Measurements from ENCODE around the gene NAV3. TPM values are rescaled to one million over a fixed set of nuclear protein-coding genes. Genes with fewer than 3 reads are reported as not detected.
"Not testable (repeated sequence)": the region's sequence is repeated elsewhere in the genome, so short reads cannot be mapped to it uniquely, and the experiment has no call there.

Gene NAV3
- total RNA-seq, 2 donors from 2014 or later = 0.72 to 1.9 TPM

- H3K4me1 ChIP-seq = no peaks in the 10 kb centered on the region
- H3K27ac ChIP-seq = no peak overlapping the region
- TF ChIP-seq, protein P1, sequence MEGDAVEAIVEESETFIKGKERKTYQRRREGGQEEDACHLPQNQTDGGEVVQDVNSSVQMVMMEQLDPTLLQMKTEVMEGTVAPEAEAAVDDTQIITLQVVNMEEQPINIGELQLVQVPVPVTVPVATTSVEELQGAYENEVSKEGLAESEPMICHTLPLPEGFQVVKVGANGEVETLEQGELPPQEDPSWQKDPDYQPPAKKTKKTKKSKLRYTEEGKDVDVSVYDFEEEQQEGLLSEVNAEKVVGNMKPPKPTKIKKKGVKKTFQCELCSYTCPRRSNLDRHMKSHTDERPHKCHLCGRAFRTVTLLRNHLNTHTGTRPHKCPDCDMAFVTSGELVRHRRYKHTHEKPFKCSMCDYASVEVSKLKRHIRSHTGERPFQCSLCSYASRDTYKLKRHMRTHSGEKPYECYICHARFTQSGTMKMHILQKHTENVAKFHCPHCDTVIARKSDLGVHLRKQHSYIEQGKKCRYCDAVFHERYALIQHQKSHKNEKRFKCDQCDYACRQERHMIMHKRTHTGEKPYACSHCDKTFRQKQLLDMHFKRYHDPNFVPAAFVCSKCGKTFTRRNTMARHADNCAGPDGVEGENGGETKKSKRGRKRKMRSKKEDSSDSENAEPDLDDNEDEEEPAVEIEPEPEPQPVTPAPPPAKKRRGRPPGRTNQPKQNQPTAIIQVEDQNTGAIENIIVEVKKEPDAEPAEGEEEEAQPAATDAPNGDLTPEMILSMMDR (IDR thresholded peaks at IDR 0.05) = no peak
- intact Hi-C loops (cut with DNase I) = no loop called here
- no peak overlapping the region for H3K4me3 ChIP-seq
- no peaks in the 10 kb centered on the region for H3K9me3 ChIP-seq
- no peaks in the 10 kb centered on the region for H3K36me3 ChIP-seq
- H3K9ac ChIP-seq (ENCODE audit: low read depth in 2 of 2, low read length in 2 of 2) = no peak overlapping the region
- H3K27me3 ChIP-seq = no peaks in the 10 kb centered on the region
- no peak for DNase-seq
These were observed 410.1 kb downstream of the NAV3 start for GRCh38 chr12:78240827-78241226.

- H3K36me3 ChIP-seq = no peaks in the 10 kb centered on the region
- intact Hi-C loops (cut with DNase I) = no loop called here
- H3K9me3 ChIP-seq = no peaks in the 10 kb centered on the region
- H3K27me3 ChIP-seq = no peaks in the 10 kb centered on the region
- no peak overlapping the region for H3K4me3 ChIP-seq
- no peak for DNase-seq
- H3K4me1 ChIP-seq = no peaks in the 10 kb centered on the region
- no peak overlapping the region for H3K9ac ChIP-seq (ENCODE audit: low read depth in 2 of 2, low read length in 2 of 2)
- TF ChIP-seq, protein P1 (IDR thresholded peaks at IDR 0.05) = no peak
- H3K27ac ChIP-seq = no peak overlapping the region
These were observed 410.8 kb downstream of the NAV3 start for GRCh38 chr12:78241446-78241845.

- H3K4me3 ChIP-seq = no peak overlapping the region
- TF ChIP-seq, protein P1 (IDR thresholded peaks at IDR 0.05) = no peak
- H3K4me1 ChIP-seq = no peaks in the 10 kb centered on the region
- H3K9me3 ChIP-seq = no peaks in the 10 kb centered on the region
- DNase-seq = no peak
- H3K36me3 ChIP-seq = no peaks in the 10 kb centered on the region
- no peak overlapping the region for H3K27ac ChIP-seq
- intact Hi-C loops (cut with DNase I) = no loop called here
- no peak overlapping the region for H3K9ac ChIP-seq (ENCODE audit: low read depth in 2 of 2, low read length in 2 of 2)
- no peaks in the 10 kb centered on the region for H3K27me3 ChIP-seq
These were observed 414.3 kb downstream of the NAV3 start for GRCh38 chr12:78244916-78245507.

- TF ChIP-seq, protein P1 (IDR thresholded peaks at IDR 0.05) = no peak
- no peak overlapping the region for H3K27ac ChIP-seq
These were observed 417.6 kb downstream of the NAV3 start for GRCh38 chr12:78248321-78248720.

GRCh38 chr12:78249578-78249977, 418.9 kb downstream of the NAV3 start:
- H3K9me3 ChIP-seq = no peaks in the 10 kb centered on the region
- no peak overlapping the region for H3K4me3 ChIP-seq
- H3K36me3 ChIP-seq = no peaks in the 10 kb centered on the region
- no peak overlapping the region for H3K9ac ChIP-seq (ENCODE audit: low read depth in 2 of 2, low read length in 2 of 2)
- H3K27ac ChIP-seq = no peak overlapping the region
- no peak for DNase-seq
- H3K4me1 ChIP-seq = no peaks in the 10 kb centered on the region
- TF ChIP-seq, protein P1 (IDR thresholded peaks at IDR 0.05) = no peak
- no peaks in the 10 kb centered on the region for H3K27me3 ChIP-seq
- intact Hi-C loops (cut with DNase I) = no loop called here

More at GRCh38 chr12:78248321-78248720, 417.6 kb downstream of the NAV3 start:
- no peak for DNase-seq
- H3K4me1 ChIP-seq = no peaks in the 10 kb centered on the region
- no peaks in the 10 kb centered on the region for H3K36me3 ChIP-seq
- no peak overlapping the region for H3K4me3 ChIP-seq
- H3K9ac ChIP-seq (ENCODE audit: low read depth in 2 of 2, low read length in 2 of 2) = no peak overlapping the region
- no peaks in the 10 kb centered on the region for H3K27me3 ChIP-seq
- intact Hi-C loops (cut with DNase I) = no loop called here
- H3K9me3 ChIP-seq = no peaks in the 10 kb centered on the region

DNA sequence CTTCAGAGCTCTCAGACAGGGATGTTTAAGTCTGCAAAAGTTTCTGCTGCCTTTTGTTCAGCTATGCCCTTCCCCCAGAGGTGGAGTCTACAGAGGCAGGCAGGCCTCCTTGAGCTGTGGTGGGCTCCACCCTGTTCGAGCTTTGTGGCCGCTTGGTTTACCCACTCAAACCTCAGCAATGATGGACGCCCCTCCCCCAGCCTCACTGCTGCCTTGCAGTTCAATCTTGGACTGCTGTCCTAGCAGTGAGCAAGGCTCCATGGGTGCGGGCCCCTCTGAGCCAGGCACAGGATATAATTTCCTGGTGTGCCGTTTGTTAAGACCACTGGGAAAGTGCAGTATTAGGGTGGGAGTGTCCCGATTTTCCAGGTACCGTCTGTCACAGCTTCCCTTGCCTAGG, 427.0 kb downstream of the NAV3 start:
- H3K36me3 ChIP-seq; H3K4me3 ChIP-seq; intact Hi-C loops (cut with DNase I); H3K27ac ChIP-seq; H3K27me3 ChIP-seq; DNase-seq; H3K4me1 ChIP-seq; H3K9me3 ChIP-seq; H3K9ac ChIP-seq (ENCODE audit: low read depth in 2 of 2, low read length in 2 of 2): not testable (repeated sequence)

Data from colonic mucosa (tissue), 4 donors.